K562 (cell line): ENCODE data around the gene ERLIN1. TPM values are rescaled to one million over a fixed set of nuclear protein-coding genes. Genes with fewer than 3 reads are reported as not detected.

Experiments used
- ATAC-seq: fragments of 200-7000 bp; cut with Tn5 transposase; 3 replicates; pipeline ENCODE4 v1.9.1; 2020; ENCODE audit warnings: moderate library complexity
- BruUV-seq: library from RNA; stranded (reverse); fragments of 400-500 nt; replicated peaks from 2 replicates; lab custom pipeline; 2021; lab: Mats Ljungman, UMichigan
- CTCF ChIA-PET: fragments of 300-600 bp; formaldehyde crosslinking; extraction: SDS; loops from one replicate; lab custom pipeline; 2021; ENCODE audit warnings: low intra/inter-chr PET ratio; lab: Yijun Ruan, JAX
- POLR2A ChIA-PET: fragments of 300-600, 350-650 bp; sonication (Branson Sonifier 250); formaldehyde crosslinking; extraction: SDS; loops from one replicate; lab custom pipeline; 2021; ENCODE audit warnings: antibody characterized with exemption, inconsistent platforms; lab: Yijun Ruan, JAX
- DNase-seq, 4 experiments: peaks; one replicate each; pipeline versions ENCODE4 v3.0.0 to v3.0.0-alpha.2; 2011 to 2018; ENCODE audit warnings: low spot score in 3 of 4, mixed read lengths in 3 of 4; ENCODE audit errors: extremely low read depth in 1 of 4
- FAIRE-seq: peaks from 2 replicates; lab custom pipeline; 2011; peaks lifted over from hg19 to GRCh38; lab: Jason Lieb, UNC
- H2AFZ ChIP-seq: 2 replicates; pipeline ENCODE4 v1.6.0; 2011; ENCODE audit warnings: low read depth, low read length, control low read depth, inconsistent platforms
- H3K27ac ChIP-seq: fragments of 200-600 bp; 3 replicates; pipeline ENCODE4 v1.8.0; 2011; ENCODE audit warnings: low read depth, mild to moderate bottlenecking, control low read depth, inconsistent platforms, low read length, moderate library complexity, mixed read lengths; ENCODE audit errors: extremely low read depth
- H3K27me3 ChIP-seq, 2 experiments: fragments of 300-600 bp in 1 of 2; 2 replicates in 1 of 2; 3 replicates in 1 of 2; pipeline versions ENCODE4 v1.6.0 to v1.8.0; 2011; ENCODE audit warnings: inconsistent platforms in 2 of 2, low read length in 2 of 2, mild to moderate bottlenecking in 1 of 2, mixed read lengths in 1 of 2, moderate library complexity in 1 of 2; ENCODE audit not compliant: control insufficient read depth in 2 of 2, insufficient read depth in 2 of 2
- H3K36me3 ChIP-seq: fragments of 300-600 bp; 3 replicates; pipeline ENCODE4 v1.8.0; 2011; ENCODE audit warnings: mild to moderate bottlenecking, low read length, inconsistent platforms; ENCODE audit not compliant: control insufficient read depth, insufficient read depth
- H3K4me1 ChIP-seq, 2 experiments: fragments of 200-600 bp in 1 of 2; replicated peaks in 1 of 2; 2 replicates in 1 of 2; 3 replicates in 1 of 2; pipeline versions ENCODE4 v1.5.1 to v1.8.0; 2011; ENCODE audit warnings: inconsistent platforms in 2 of 2, low read length in 2 of 2, mild to moderate bottlenecking in 1 of 2, mixed read lengths in 1 of 2, moderate library complexity in 1 of 2; ENCODE audit not compliant: control insufficient read depth in 2 of 2, insufficient read depth in 2 of 2
- H3K4me2 ChIP-seq: 2 replicates; pipeline ENCODE4 v1.6.1; 2011; ENCODE audit warnings: low read length, control low read depth, inconsistent platforms, mixed read lengths; ENCODE audit not compliant: insufficient read depth
- H3K4me3 ChIP-seq: fragments of 200-600 bp; sonication (generic), shearing (Covaris generic); 2 replicates; pipeline ENCODE4 v1.5.1; 2016; ENCODE audit warnings: control low read depth, inconsistent platforms
- H3K79me2 ChIP-seq: fragments of 200-600 bp; 3 replicates; pipeline ENCODE4 v1.8.0; 2011; ENCODE audit warnings: low read length, inconsistent platforms; ENCODE audit not compliant: control insufficient read depth, insufficient read depth
- H3K9ac ChIP-seq, 2 experiments: 2 replicates each; pipeline versions ENCODE4 v1.6.0 to v1.6.1; 2011; ENCODE audit warnings: low read depth in 2 of 2, low read length in 2 of 2, control low read depth in 1 of 2, inconsistent platforms in 1 of 2, mild to moderate bottlenecking in 1 of 2, mixed read lengths in 1 of 2; ENCODE audit not compliant: insufficient read depth in 1 of 2
- H3K9me1 ChIP-seq: one replicate; pipeline ENCODE4 v1.6.0; 2011; ENCODE audit warnings: inconsistent platforms, mild to moderate bottlenecking, low read length, moderate library complexity; ENCODE audit not compliant: control insufficient read depth, insufficient read depth
- H3K9me3 ChIP-seq: replicated peaks from 2 replicates; pipeline ENCODE4 v1.5.1; 2011; ENCODE audit warnings: low read depth, low read length, inconsistent platforms; ENCODE audit not compliant: control insufficient read depth, insufficient read depth
- H4K20me1 ChIP-seq: replicated peaks from 2 replicates; pipeline ENCODE4 v1.6.1; 2011; ENCODE audit warnings: low read length, inconsistent platforms, mixed read lengths; ENCODE audit not compliant: control insufficient read depth, insufficient read depth
- ARHGAP35 ChIP-seq: fragments of 450-650 bp; IDR thresholded peaks from 2 replicates; pipeline ENCODE4 v1.6.1; 2018; ENCODE audit not compliant: partially characterized antibody
- DPF2 ChIP-seq: fragments of 450-650 bp; IDR thresholded peaks from 2 replicates; pipeline ENCODE4 v1.6.1; 2016
- FOXA1 ChIP-seq: fragments of 450-650 bp; IDR thresholded peaks from 2 replicates; pipeline ENCODE4 v1.6.1; 2016; ENCODE audit warnings: mild to moderate bottlenecking, borderline replicate concordance
- MAX ChIP-seq: sonication (generic); formaldehyde crosslinking; IDR thresholded peaks from 2 replicates; pipeline ENCODE4 v1.9.0; 2022; ENCODE audit warnings: mild to moderate bottlenecking, missing genetic modification reagents
- MYC ChIP-seq, 2 experiments: fragments of 250-450 bp in 1 of 2; sonication (Bioruptor Pico) in 1 of 2; IDR thresholded peaks; 2 replicates each; pipeline versions ENCODE4 v1.5.1 to v1.6.1; 2012 to 2021; ENCODE audit warnings: low read depth in 2 of 2, borderline replicate concordance in 1 of 2, improper control_type of control experiment in 1 of 2, low read length in 1 of 2, mild to moderate bottlenecking in 1 of 2, moderate library complexity in 1 of 2
- NFE2L1 ChIP-seq: fragments of 450-650 bp; IDR thresholded peaks from 2 replicates; pipeline ENCODE4 v1.6.1; 2016; ENCODE audit warnings: missing genetic modification characterization, low read depth, mild to moderate bottlenecking, missing compliant biosample characterization, moderate library complexity, borderline replicate concordance
- PURB ChIP-seq: sonication (generic); formaldehyde crosslinking; IDR thresholded peaks from 2 replicates; pipeline ENCODE4 v1.9.0; 2021; ENCODE audit warnings: low read depth, mild to moderate bottlenecking, missing genetic modification reagents
- SIN3A ChIP-seq, 2 experiments: fragments of 150-350 bp in 1 of 2; IDR thresholded peaks; 2 replicates each; pipeline ENCODE4 v1.6.1; 2011 to 2016; ENCODE audit warnings: borderline replicate concordance in 2 of 2, low read depth in 2 of 2, low read length in 2 of 2, mild to moderate bottlenecking in 2 of 2, moderate library complexity in 2 of 2; ENCODE audit not compliant: control insufficient read depth in 1 of 2
- ZNF134 ChIP-seq: fragments of 250-450 bp; sonication (Bioruptor Pico); conservative IDR thresholded peaks from 2 replicates; pipeline ENCODE4 v1.4.0; 2020
- WGBS: fragments of 100-300 bp; shearing (Covaris generic); methylation state at CpG from one replicate; pipeline ENCODE4 v1.1.6; 2016; ENCODE audit warnings: low coverage, mixed read lengths; ENCODE audit not compliant: insufficient coverage; ENCODE audit errors: missing lambda C conversion rate; 5-methylcytosine and 5-hydroxymethylcytosine counted together
- in situ Hi-C: fragments of 300-500 bp; cut with MboI; formaldehyde crosslinking; loops from 4 replicates; pipeline ENCODE4 v1.15.0; 2018; ENCODE audit warnings: inconsistent platforms, mixed read lengths
- intact Hi-C: fragments of 100-400 bp; cut with micrococcal nuclease; formaldehyde crosslinking; loops from 2 replicates; pipeline ENCODE4 v1.14.2; 2022
- polyA plus RNA-seq, 8 experiments: library from polyadenylated mRNA; depleted of rRNA in 4 of 8; stranded (reverse) in 5 of 8; unstranded in 3 of 8; fragments of >200 nt; fragmentation: Nextera tagmentation in 2 of 8; fragmentation: Illumina TruSeq in 1 of 8; extraction: Ambion mirVana in 2 of 8; extraction: Trizol in 1 of 8; gene quantifications; 2 replicates each; pipeline versions ENCODE4 v1.2.1 to v1.2.3, GENCODE V29; 2011 to 2014; ENCODE audit warnings: inconsistent platforms in 1 of 8, missing spikeins in 1 of 8
- total RNA-seq, 7 experiments: library from RNA; depleted of rRNA in 6 of 7; stranded (reverse); fragments of >200 nt in 6 of 7; fragmentation: Illumina TruSeq in 2 of 7; extraction: Trizol in 2 of 7; gene quantifications; 2 replicates each; pipeline versions ENCODE4 v1.2.1 to v1.2.3, GENCODE V29; 2011 to 2021; ENCODE audit warnings: low replicate concordance in 1 of 7

Gene ERLIN1
- total and polyA plus RNA-seq, 9 of the 15 experiments (the other 6 are each of a cell fraction or from before 2014, with no cell fraction given), result 9.8 to 26.8 (median 15.5) TPM

- H3K4me1 ChIP-seq, result no peaks in the 10 kb centered on the region
- no TSS peak for BruUV-seq
- no peak overlapping the region for H3K9ac ChIP-seq
- no peak overlapping the region for H3K4me3 ChIP-seq
- intact Hi-C loops (no loop called here), in situ Hi-C loops (no loop called here)
- H2AFZ ChIP-seq, result no peak overlapping the region
- 12% methylated on average over 4 of the region's 5 CpGs for WGBS
- DNase-seq, result no peak
- no peak for FAIRE-seq
- H3K27me3 ChIP-seq, result peaks cover 0 to 18% of the 10 kb centered on the region in 2 experiments; a peak in 4 of 5 replicates
- H3K9me1 ChIP-seq, result no peaks in the 10 kb centered on the region
- H3K9me3 ChIP-seq, result no peaks in the 10 kb centered on the region
- no peaks in the 10 kb centered on the region for H3K79me2 ChIP-seq
- H3K36me3 ChIP-seq, result no peaks in the 10 kb centered on the region
- ATAC-seq, result no peak
- no peak overlapping the region for H3K27ac ChIP-seq
- POLR2A ChIA-PET, result no interaction called here
- TF ChIP-seq MAX (CRISPR knock-in tag) (no peak), ZNF134 (CRISPR knock-in tag) (no peak), PURB (no peak), FOXA1 (no peak), SIN3A (IDR thresholded peaks at IDR 0.05; ENCODE audit: borderline replicate concordance in 2 of 2, control insufficient read depth in 1 of 2, low read depth in 2 of 2, low read length in 2 of 2) (no peak), NFE2L1 (tag) (no peak), DPF2 (no peak), MYC (IDR thresholded peaks at IDR 0.05; ENCODE audit: low read depth, low read length) (no peak), MYC (CRISPR knock-in tag; IDR thresholded peaks at IDR 0.05; ENCODE audit: borderline replicate concordance, low read depth) (no peak), ARHGAP35 (no peak)
- TF ChIP-seq, all 486 proteins: peak for 0
- CTCF ChIA-PET, result no interaction called here
- Histone ChIP-seq H4K20me1 (no peaks in the 10 kb centered on the region), H3K4me2 (no peak overlapping the region)
Measured at GRCh38 chr10:100103581-100103980, 82.2 kb downstream of the ERLIN1 start.
